Activated naive CD8-positive, alpha-beta T cell treated with anti-CD3 and anti-CD28 coated beads, Interleukin-2, amount 50 U/mL, for 16 hours (primary cell): ENCODE results near the gene UBE2R2.
"Not testable (repeated sequence)": the region's sequence is repeated elsewhere in the genome, so short reads cannot be mapped to it uniquely, and the experiment has no call there.

Experiments
- DNase-seq: peaks from one replicate; pipeline ENCODE4 v3.0.0-alpha.2; 2020; ENCODE audit warnings: low read depth, low spot score

Gene UBE2R2

GRCh38 chr9:33798545-33798944 lies 18.4 kb upstream of the UBE2R2 start:
- no peak for DNase-seq

DNA sequence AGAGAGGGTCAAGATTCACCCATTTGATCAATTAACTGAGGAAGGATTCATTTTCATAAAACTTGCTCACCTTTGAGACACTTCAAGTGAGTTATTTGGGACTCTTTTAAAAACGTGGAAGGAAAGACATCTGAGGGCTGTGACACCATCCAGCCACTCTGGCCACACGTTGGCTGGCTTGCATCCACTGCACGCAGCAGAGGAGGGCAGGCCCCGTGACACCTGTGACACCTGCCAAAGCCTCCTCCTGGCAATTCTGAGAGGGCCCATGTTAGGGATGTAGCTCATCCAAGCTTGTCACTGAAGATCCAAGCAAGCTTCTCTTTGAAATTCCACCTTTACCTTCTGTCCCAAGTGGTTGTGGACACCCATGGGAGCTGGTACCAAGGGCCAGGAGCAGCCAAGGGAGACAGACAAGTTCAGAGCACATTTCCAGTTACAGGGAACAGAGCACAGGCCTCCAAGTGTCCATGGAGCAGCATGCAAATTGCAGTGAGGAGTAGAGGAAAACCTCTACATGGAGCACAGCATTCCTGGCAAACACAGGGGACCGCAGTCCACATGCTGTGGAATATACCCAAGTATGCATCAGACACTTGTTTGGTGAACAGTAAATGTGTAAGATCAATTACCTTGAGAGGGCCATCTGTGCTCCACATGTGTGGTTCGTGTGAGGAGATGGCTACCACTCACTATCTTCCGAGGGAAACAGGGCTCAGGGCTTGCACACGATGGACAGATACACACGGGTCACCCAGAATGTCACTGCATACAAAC lies 16.8 kb upstream of the UBE2R2 start:
- no peak for DNase-seq

DNA sequence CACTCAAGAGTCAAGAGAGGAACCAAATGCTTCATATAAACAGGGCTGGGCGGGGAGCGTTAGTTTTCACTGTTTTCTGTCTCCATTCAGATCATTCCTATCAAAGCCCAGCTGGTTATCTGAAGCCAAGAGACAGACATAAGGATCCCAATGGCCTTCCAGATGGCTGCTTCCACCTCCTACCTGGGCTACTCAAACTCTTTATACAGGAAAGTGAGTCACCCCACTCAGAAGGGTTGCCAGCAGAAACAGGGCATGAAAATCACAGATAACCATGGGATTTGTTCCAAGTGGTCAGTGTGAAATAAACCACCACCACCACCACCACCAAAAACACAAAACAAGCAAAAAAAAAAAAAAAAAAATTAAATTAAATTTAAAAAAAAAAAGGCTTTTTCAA lies 16.1 kb upstream of the UBE2R2 start:
- no peak for DNase-seq

- DNase-seq: not testable (repeated sequence)
Observed at GRCh38 chr9:33801943-33802500, 14.9 kb upstream of the UBE2R2 start.

DNA sequence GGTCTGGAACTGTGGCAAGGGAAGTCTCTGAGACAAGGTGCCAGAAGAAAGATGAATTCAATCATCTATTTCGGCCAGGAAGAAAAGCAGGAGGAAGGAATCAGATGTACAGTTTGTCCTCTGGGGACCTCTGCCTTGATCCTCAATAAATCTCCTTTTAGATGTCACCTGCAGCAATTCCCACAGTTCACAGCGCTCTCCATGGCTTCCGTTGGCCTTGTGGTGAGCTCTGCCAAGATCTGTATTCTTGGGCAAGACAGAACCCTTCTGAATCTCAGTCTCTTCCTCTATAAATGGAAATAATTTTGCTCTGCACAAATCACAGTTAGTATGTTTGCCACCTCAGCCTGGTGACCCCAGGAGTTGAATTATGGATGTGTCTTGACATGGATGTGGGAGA lies 12.8 kb upstream of the UBE2R2 start:
- not testable (repeated sequence) for DNase-seq

- DNase-seq: not testable (repeated sequence)
Observed at GRCh38 chr9:33807156-33807555, 9.8 kb upstream of the UBE2R2 start.

- DNase-seq: not testable (repeated sequence)
Observed at GRCh38 chr9:33808979-33809322, 8.0 kb upstream of the UBE2R2 start.

GRCh38 chr9:33809506-33809905 lies 7.5 kb upstream of the UBE2R2 start:
- DNase-seq: no peak

GRCh38 chr9:33813712-33814641 lies 3.0 kb upstream of the UBE2R2 start:
- no peak for DNase-seq

DNA sequence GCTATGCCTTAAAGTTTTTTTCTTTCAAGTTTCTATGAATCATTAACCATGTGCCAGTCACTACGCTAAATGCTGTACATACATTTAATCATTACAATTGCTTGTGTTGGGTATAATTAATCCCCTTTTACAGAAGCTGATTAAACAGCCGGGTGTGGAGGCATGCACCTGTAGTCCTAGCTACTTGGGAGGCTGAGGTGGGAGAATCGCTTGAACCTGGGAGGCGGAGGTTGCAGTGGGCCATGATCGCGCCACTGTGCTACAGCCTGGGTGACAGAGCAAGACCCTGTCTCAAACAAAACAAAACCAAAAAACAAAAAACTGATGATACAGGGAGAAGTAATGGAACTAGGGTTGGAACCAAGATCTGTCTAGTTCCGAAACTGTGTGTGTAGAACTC lies 1.2 kb upstream of the UBE2R2 start:
- no peak for DNase-seq

- DNase-seq: no peak
Observed at GRCh38 chr9:33817327-33818166, 587 bp downstream of the UBE2R2 start.

- DNase-seq: no peak
Observed at GRCh38 chr9:33818167-33818846, 1.3 kb downstream of the UBE2R2 start.

- no peak for DNase-seq
Observed at GRCh38 chr9:33818847-33819500, 2.0 kb downstream of the UBE2R2 start.

DNA sequence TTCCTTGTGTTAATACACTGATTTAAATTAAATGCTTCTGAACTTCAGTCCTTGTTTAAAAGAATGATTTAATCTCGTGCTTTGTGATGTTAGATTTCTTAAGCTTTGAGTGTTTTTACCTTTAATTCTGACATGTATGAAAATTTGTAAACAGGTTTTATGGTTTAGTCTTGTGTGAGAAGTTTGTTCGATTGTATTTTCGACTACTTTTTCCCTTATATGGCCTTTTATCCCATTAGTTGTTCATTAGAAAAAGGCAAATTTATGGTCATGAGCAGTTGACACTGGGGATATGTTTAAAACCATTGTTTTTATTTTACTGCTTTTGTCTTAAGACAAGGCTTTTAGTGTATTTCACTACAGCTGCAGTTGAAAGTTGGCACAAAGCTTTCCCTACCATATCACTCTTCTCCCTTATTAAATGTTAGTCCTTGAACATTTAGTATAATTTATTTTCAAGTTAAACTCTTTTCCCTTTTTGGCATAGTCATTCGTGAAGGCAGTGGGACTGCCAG lies 3.3 kb downstream of the UBE2R2 start:
- no peak for DNase-seq

DNA sequence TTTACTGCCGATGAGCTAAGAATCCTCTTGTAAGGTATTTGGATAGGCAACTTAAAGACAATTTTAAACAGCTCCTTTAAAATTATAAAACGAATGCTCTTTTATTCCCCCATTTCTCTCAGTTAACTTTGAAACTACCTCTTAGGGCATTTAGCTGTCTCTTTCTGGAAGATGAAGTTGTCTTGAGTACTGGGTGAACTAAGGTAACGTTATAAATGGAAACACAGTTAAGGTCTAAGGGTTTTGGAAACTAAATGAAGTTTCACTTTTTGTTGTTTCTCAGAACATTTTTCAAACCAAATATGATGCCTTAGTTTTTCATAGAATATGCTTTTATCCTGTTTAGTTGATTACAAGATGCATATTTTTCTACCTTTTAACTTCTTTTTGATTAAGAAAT lies 6.8 kb downstream of the UBE2R2 start:
- no peak for DNase-seq

DNA sequence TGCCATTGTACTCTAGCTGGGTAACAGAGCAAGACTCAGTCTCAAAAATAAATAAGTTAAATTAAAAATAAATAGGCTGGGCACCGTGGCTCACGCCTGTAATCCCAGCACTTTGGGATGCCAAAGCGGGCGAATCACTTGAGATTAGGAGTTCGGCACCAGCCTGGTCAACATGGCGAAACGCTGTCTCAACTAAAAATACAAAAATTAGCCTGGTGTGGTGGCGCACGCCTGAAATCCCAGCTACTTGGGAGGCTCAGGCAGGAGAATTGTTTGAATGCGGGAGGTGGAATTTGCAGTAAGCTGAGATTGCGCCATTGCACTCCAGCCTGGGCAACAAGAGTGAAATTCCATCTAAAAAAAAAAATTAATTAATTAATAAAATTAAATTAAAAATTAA lies 10.3 kb downstream of the UBE2R2 start:
- not testable (repeated sequence) for DNase-seq

- not testable (repeated sequence) for DNase-seq
Observed at GRCh38 chr9:33829641-33830230, 12.8 kb downstream of the UBE2R2 start.

DNA sequence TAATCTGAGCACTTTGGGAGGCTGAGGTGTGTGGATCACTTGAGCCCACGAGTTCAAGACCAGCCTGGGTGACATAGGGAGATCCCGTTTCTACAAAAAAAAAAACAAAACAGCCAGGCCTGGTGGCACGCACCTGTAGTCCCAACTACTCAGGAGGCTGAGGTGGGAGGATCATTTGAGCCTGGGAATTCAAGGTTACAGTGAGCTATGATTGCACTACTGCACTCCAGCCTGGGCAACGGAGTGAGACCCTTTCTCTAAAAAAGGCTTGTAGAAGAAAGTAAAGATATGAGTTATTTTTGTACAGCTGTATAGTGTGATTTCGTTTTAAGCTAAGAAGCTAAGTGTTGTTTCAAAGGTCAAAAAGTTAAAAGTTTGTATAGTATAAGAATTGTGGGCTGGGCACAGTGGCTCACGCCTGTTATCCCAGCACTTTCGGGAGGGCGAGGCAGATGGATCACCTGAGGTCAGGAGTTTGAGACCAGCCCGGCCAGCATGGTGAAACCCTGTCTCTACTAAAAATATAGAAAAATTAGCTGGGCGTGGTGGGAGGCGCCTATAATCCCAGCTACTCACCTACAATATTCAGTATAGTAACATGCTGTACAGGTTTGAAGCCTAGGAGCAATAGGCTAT lies 18.8 kb downstream of the UBE2R2 start:
- DNase-seq: no peak

GRCh38 chr9:33836261-33836660 lies 19.3 kb downstream of the UBE2R2 start:
- not testable (repeated sequence) for DNase-seq
